Measurements from ENCODE around the gene OR5M3. TPM values are rescaled to one million over a fixed set of nuclear protein-coding genes. Genes with fewer than 3 reads are reported as not detected.

OR5M3 gene
- total RNA-seq, 2 experiments from 2014 or later, result not detected

DNA sequence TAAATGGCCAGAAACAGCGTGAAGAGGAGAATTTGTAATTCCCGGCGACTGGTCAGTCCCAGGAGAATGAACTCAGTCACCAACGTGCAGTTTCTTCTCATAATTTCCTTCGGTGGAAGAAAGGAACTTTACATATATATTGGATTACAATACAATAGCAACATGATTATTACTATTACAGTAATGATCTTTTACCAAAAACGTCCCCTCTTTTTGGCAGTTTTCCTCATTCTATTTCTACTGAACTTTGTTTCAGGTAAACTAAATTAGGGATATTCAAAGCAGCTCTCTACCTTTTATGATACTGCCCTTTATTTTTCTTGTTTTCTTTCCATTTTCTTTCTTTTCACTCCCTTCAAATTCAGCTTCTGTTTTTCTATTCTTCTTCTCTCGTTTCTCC lies 18.1 kb upstream of the OR5M3 start, which contains the start of gene OR5M8:
Gene OR5M8, minus strand, starts transcription at position 101 of the 400 bp plus-strand sequence. Its CDS starts 0 bp downstream, at position 101.
- Mint-ChIP-seq H3K27me3 (no peaks in the 10 kb centered on the region), H3K27ac (no peak within 1 kb of the TSS), H3K4me3 (no peak within 1 kb of the TSS), H3K9me3 (peaks cover 19% of the 10 kb centered on the region), H3K36me3 (ENCODE audit: low read depth) (no peaks in the 10 kb centered on the region), H3K4me1 (ENCODE audit: low read depth) (no peaks in the 10 kb centered on the region)
- TF ChIP-seq, protein P1, sequence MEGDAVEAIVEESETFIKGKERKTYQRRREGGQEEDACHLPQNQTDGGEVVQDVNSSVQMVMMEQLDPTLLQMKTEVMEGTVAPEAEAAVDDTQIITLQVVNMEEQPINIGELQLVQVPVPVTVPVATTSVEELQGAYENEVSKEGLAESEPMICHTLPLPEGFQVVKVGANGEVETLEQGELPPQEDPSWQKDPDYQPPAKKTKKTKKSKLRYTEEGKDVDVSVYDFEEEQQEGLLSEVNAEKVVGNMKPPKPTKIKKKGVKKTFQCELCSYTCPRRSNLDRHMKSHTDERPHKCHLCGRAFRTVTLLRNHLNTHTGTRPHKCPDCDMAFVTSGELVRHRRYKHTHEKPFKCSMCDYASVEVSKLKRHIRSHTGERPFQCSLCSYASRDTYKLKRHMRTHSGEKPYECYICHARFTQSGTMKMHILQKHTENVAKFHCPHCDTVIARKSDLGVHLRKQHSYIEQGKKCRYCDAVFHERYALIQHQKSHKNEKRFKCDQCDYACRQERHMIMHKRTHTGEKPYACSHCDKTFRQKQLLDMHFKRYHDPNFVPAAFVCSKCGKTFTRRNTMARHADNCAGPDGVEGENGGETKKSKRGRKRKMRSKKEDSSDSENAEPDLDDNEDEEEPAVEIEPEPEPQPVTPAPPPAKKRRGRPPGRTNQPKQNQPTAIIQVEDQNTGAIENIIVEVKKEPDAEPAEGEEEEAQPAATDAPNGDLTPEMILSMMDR (IDR thresholded peaks at IDR 0.05), result no peak
- no peaks in the 10 kb centered on the region for H3K4me1 ChIP-seq (ENCODE audit: insufficient read depth, low read length)
- intact Hi-C loops (cut with DNase I, micrococcal nuclease), result no loop called here
- ChIA-PET CTCF (no interaction called here), POLR2A (no interaction called here)
- H3K27me3 ChIP-seq (ENCODE audit: control insufficient read depth in 1 of 2, insufficient read depth in 2 of 2, low read length in 2 of 2), result no peaks in the 10 kb centered on the region
- H3K36me3 ChIP-seq (ENCODE audit: insufficient read depth, low read length), result no peaks in the 10 kb centered on the region
- DNase-seq (no peak), ATAC-seq (ENCODE audit: poor library complexity) (no peak)
- peaks cover 0 to 15% of the 10 kb centered on the region in 2 experiments for H3K9me3 ChIP-seq (ENCODE audit: control insufficient read depth in 1 of 2, insufficient read depth in 1 of 2, low read length in 2 of 2)
- no peak within 1 kb of the TSS for H3K4me3 ChIP-seq (ENCODE audit: low read length)
- H3K27ac ChIP-seq (ENCODE audit: low read depth in 1 of 2, low read length in 2 of 2), result no peak within 1 kb of the TSS

- Mint-ChIP-seq H3K27me3 (no peaks in the 10 kb centered on the region), H3K27ac (no peak overlapping the region), H3K4me3 (no peak overlapping the region), H3K36me3 (ENCODE audit: low read depth) (no peaks in the 10 kb centered on the region), H3K4me1 (ENCODE audit: low read depth) (no peaks in the 10 kb centered on the region), H3K9me3 (peaks cover 15% of the 10 kb centered on the region)
- no peak for ATAC-seq (ENCODE audit: poor library complexity)
- no peaks in the 10 kb centered on the region for H3K36me3 ChIP-seq (ENCODE audit: insufficient read depth, low read length)
- ChIA-PET CTCF (no interaction called here), POLR2A (no interaction called here)
- H3K9me3 ChIP-seq (ENCODE audit: control insufficient read depth in 1 of 2, insufficient read depth in 1 of 2, low read length in 2 of 2), result peaks cover 0 to 7% of the 10 kb centered on the region in 2 experiments
- DNase-seq, result no peak
- H3K27me3 ChIP-seq (ENCODE audit: control insufficient read depth in 1 of 2, insufficient read depth in 2 of 2, low read length in 2 of 2), result no peaks in the 10 kb centered on the region
- TF ChIP-seq, protein P1 (IDR thresholded peaks at IDR 0.05), result no peak
- intact Hi-C loops (cut with DNase I, micrococcal nuclease), result no loop called here
- no peak overlapping the region for H3K27ac ChIP-seq (ENCODE audit: low read depth in 1 of 2, low read length in 2 of 2)
- H3K4me3 ChIP-seq (ENCODE audit: low read length), result no peak overlapping the region
- no peaks in the 10 kb centered on the region for H3K4me1 ChIP-seq (ENCODE audit: insufficient read depth, low read length)
Observed at GRCh38 chr11:56486801-56487200, 13.6 kb upstream of the OR5M3 start.

DNA sequence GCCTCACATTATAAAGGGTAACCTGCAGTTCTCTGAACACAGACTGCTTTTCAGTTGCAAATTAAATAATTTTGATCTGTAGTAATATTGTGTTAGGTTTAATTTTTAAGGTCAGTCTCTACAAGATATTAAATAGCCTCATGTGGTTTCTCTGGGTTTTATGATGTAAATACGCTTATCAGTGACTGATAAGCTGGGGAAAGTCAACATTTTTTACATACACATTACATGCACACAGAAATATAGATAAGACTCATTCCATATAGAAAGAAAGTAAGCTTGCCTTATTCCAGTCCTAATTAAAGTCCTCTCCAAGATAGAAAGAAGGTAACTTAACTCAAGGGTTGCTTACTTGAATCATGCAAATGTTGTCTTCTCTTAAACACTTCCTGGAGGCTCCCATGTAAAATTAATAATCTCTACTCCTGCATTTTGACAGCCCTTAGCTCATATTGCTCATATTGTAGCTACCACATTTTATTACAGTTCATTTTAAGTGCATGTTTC lies 1.6 kb upstream of the OR5M3 start:
- Mint-ChIP-seq H3K27me3 (no peaks in the 10 kb centered on the region), H3K4me1 (ENCODE audit: low read depth) (no peaks in the 10 kb centered on the region), H3K9me3 (peaks cover 5% of the 10 kb centered on the region), H3K27ac (no peak overlapping the region), H3K4me3 (no peak overlapping the region), H3K36me3 (ENCODE audit: low read depth) (no peaks in the 10 kb centered on the region)
- Histone ChIP-seq H3K4me3 (ENCODE audit: low read length) (no peak overlapping the region), H3K9me3 (ENCODE audit: control insufficient read depth in 1 of 2, insufficient read depth in 1 of 2, low read length in 2 of 2) (peaks cover 0 to 7% of the 10 kb centered on the region in 2 experiments), H3K27me3 (ENCODE audit: control insufficient read depth in 1 of 2, insufficient read depth in 2 of 2, low read length in 2 of 2) (no peaks in the 10 kb centered on the region), H3K4me1 (ENCODE audit: insufficient read depth, low read length) (no peaks in the 10 kb centered on the region), H3K27ac (ENCODE audit: low read depth in 1 of 2, low read length in 2 of 2) (no peak overlapping the region), H3K36me3 (ENCODE audit: insufficient read depth, low read length) (no peaks in the 10 kb centered on the region)
- CTCF ChIA-PET, result no interaction called here
- POLR2A ChIA-PET, result no interaction called here
- ATAC-seq (ENCODE audit: poor library complexity), result no peak
- TF ChIP-seq, protein P1 (IDR thresholded peaks at IDR 0.05), result no peak
- intact Hi-C loops (cut with DNase I, micrococcal nuclease), result no loop called here
- no peak for DNase-seq
